ENCODE results near the gene BTG2.

GRCh38 chr1:203304919-203305808, at the start of gene BTG2:
- TF ChIP-seq POLR2A (IDR thresholded peaks at IDR 0.05; ENCODE audit: low read depth, low read length) (peak; percentile 98), TAF1 (IDR thresholded peaks at IDR 0.05; ENCODE audit: low read depth, low read length) (peak; percentile 82)

Data from GM12891 (cell line).